ENCODE measurements around the gene HPD.

- TF ChIP-seq REST (IDR thresholded peaks at IDR 0.05; ENCODE audit: insufficient read depth in 1 of 2, low read depth in 2 of 2, low read length in 1 of 2) (no peak), CTCF (IDR thresholded peaks at IDR 0.05) (no peak), POLR2AphosphoS5 (IDR thresholded peaks at IDR 0.05; ENCODE audit: low read depth, low read length) (peak; percentile 76), TCF7L2 (IDR thresholded peaks at IDR 0.05; ENCODE audit: low read depth, low read length) (peak; percentile 86)
These were observed 61.6 kb downstream of the HPD start for GRCh38 chr12:121796855-121797751.

Measured in Panc1 (cell line).